GM19463 (cell line): Measurements from ENCODE around the gene OTUD1.
"Not testable (repeated sequence)": the region's sequence is repeated elsewhere in the genome, so short reads cannot be mapped to it uniquely, and the experiment has no call there.

Experiments
- ATAC-seq: cut with Tn5 transposase; IDR thresholded peaks from one replicate; pipeline ENCODE4 v1.9.1; 2021; ENCODE audit warnings: mild to moderate bottlenecking, moderate library complexity; ENCODE audit not compliant: unreplicated experiment

OTUD1 gene

GRCh38 chr10:23438547-23439451 is at the start of gene OTUD1:
TSS of gene OTUD1 (plus strand) at chr10:23439075. CDS start at chr10:23439458, 383 bp downstream.
- peak; percentile 79 for ATAC-seq

GRCh38 chr10:23390408-23390807 is 48.5 kb upstream of the OTUD1 start:
- ATAC-seq = not testable (repeated sequence)

GRCh38 chr10:23390809-23391208 is 48.1 kb upstream of the OTUD1 start:
- ATAC-seq = no peak

GRCh38 chr10:23391821-23392220 is 47.1 kb upstream of the OTUD1 start:
- no peak for ATAC-seq

GRCh38 chr10:23395017-23395416 is 43.9 kb upstream of the OTUD1 start:
- no peak for ATAC-seq

- no peak for ATAC-seq
These were observed 42.2 kb upstream of the OTUD1 start for GRCh38 chr10:23396695-23397094.

- ATAC-seq = no peak
These were observed 39.2 kb upstream of the OTUD1 start for GRCh38 chr10:23399701-23400144.

- ATAC-seq = no peak
These were observed 36.0 kb upstream of the OTUD1 start for GRCh38 chr10:23402856-23403255.

- ATAC-seq = no peak
These were observed 35.6 kb upstream of the OTUD1 start for GRCh38 chr10:23403278-23403677.

GRCh38 chr10:23403719-23404118 is 35.2 kb upstream of the OTUD1 start:
- ATAC-seq = no peak

- ATAC-seq = no peak
These were observed 34.4 kb upstream of the OTUD1 start for GRCh38 chr10:23404461-23404980.

- no peak for ATAC-seq
These were observed 33.3 kb upstream of the OTUD1 start for GRCh38 chr10:23405540-23405939.

- no peak for ATAC-seq
These were observed 32.5 kb upstream of the OTUD1 start for GRCh38 chr10:23406409-23406808.

- ATAC-seq = no peak
These were observed 30.4 kb upstream of the OTUD1 start for GRCh38 chr10:23408330-23408976.

- no peak for ATAC-seq
These were observed 26.7 kb upstream of the OTUD1 start for GRCh38 chr10:23412223-23412622.

GRCh38 chr10:23413629-23414089 is 25.2 kb upstream of the OTUD1 start:
- peak; percentile 90 for ATAC-seq

GRCh38 chr10:23414658-23415057 is 24.2 kb upstream of the OTUD1 start:
- no peak for ATAC-seq

- ATAC-seq = no peak
These were observed 21.6 kb upstream of the OTUD1 start for GRCh38 chr10:23417254-23417653.

- no peak for ATAC-seq
These were observed 20.7 kb upstream of the OTUD1 start for GRCh38 chr10:23418051-23418681.

GRCh38 chr10:23419201-23419600 is 19.7 kb upstream of the OTUD1 start:
- no peak for ATAC-seq

- no peak for ATAC-seq
These were observed 19.1 kb upstream of the OTUD1 start for GRCh38 chr10:23419655-23420329.
